BJ (cell line): ENCODE data around the gene TGM2. TPM values are rescaled to one million over a fixed set of nuclear protein-coding genes. Genes with fewer than 3 reads are reported as not detected.

ENCODE experiments used
- CTCF ChIA-PET: fragments of 350-600 bp; formaldehyde crosslinking; extraction: SDS; loops from one replicate; lab custom pipeline; 2021; ENCODE audit warnings: antibody characterized with exemption, inconsistent platforms; lab: Yijun Ruan, JAX
- POLR2A ChIA-PET: fragments of 300-600 bp; sonication (Branson Sonifier 250); formaldehyde crosslinking; extraction: SDS; loops from one replicate; lab custom pipeline; 2021; ENCODE audit warnings: antibody characterized with exemption; lab: Charles Lee
- DNase-seq: peaks from one replicate; pipeline ENCODE4 v3.0.0-alpha.2; 2011; ENCODE audit warnings: low read depth
- H3K27me3 ChIP-seq: 2 replicates; pipeline ENCODE4 v1.6.0; 2011; ENCODE audit warnings: low read length; ENCODE audit not compliant: control insufficient read depth, insufficient read depth
- H3K36me3 ChIP-seq: 2 replicates; pipeline ENCODE4 v1.5.1; 2011; ENCODE audit warnings: low read length; ENCODE audit not compliant: control insufficient read depth, insufficient read depth
- H3K4me3 ChIP-seq: 2 replicates; pipeline ENCODE4 v1.5.1; 2011; ENCODE audit warnings: low read depth, mild to moderate bottlenecking, control low read depth, low read length
- polyA plus RNA-seq: library from polyadenylated mRNA; depleted of rRNA; stranded (reverse); fragments of >200 nt; gene quantifications from 2 replicates; pipeline ENCODE4 v1.2.3, GENCODE V29; 2011
- TF ChIP-seq, protein P1 (sequence below): IDR thresholded peaks from 2 replicates; pipeline ENCODE4 v1.5.1; 2011; ENCODE audit warnings: low read depth, mild to moderate bottlenecking, control low read depth, inconsistent platforms, low read length, moderate library complexity; ENCODE audit not compliant: insufficient read depth

TGM2 gene
- polyA plus RNA-seq, 1 experiment = 397 TPM

DNA sequence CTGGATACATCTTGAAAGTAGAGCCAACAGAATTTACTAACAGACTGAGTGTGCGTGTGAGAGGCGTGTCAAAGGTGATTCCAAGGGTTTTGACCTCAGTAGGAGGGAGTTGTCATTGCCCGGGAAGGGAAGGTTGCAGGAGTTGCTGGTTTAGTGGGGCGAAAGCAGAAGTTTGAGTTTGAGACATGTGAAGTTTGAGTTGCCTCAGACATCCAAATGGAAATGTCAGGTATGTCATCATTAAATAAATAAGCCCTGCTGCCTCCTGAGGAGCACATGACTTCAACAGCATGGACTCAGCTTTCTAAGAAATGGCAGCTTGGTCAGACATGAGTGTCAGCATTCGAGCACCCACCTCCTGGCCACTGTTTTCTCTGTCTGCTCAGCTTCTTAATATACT, 26.6 kb upstream of the TGM2 start:
- no peaks in the 10 kb centered on the region for H3K36me3 ChIP-seq
- TF ChIP-seq, protein P1, sequence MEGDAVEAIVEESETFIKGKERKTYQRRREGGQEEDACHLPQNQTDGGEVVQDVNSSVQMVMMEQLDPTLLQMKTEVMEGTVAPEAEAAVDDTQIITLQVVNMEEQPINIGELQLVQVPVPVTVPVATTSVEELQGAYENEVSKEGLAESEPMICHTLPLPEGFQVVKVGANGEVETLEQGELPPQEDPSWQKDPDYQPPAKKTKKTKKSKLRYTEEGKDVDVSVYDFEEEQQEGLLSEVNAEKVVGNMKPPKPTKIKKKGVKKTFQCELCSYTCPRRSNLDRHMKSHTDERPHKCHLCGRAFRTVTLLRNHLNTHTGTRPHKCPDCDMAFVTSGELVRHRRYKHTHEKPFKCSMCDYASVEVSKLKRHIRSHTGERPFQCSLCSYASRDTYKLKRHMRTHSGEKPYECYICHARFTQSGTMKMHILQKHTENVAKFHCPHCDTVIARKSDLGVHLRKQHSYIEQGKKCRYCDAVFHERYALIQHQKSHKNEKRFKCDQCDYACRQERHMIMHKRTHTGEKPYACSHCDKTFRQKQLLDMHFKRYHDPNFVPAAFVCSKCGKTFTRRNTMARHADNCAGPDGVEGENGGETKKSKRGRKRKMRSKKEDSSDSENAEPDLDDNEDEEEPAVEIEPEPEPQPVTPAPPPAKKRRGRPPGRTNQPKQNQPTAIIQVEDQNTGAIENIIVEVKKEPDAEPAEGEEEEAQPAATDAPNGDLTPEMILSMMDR = no peak
- H3K4me3 ChIP-seq = no peak overlapping the region
- POLR2A ChIA-PET = no interaction called here
- no peak for DNase-seq
- no peaks in the 10 kb centered on the region for H3K27me3 ChIP-seq
- CTCF ChIA-PET = interaction anchor here (0.8 to 1.7 kb wide), 7 partner anchors 14 to 133 kb away, joined by 3 to 9 read pairs (median 3); no protein-coding TSS in a partner anchor

DNA sequence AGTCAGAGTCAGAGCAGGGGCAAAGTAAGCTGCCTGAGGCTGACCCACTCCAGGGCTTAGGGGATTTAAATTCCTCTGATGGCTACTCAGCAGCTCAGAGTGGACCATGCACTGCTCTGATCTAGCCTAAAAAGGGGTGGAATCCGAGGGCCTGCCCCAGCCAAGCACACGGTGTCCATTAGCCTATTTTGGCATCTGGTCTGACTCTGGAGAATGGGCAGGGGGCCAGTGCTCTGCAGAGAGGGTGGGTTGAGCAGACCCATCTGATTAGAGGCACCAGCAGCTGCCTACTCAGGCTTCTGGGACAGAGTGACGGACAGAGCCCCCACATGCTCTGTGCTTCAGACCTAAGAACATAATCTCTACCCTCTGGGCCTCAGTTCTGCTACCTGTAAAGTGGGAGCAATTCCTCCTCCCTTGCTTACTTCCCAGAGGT, 25.9 kb upstream of the TGM2 start:
- no peak for DNase-seq
- Histone ChIP-seq H3K27me3 (no peaks in the 10 kb centered on the region), H3K4me3 (no peak overlapping the region), H3K36me3 (no peaks in the 10 kb centered on the region)
- TF ChIP-seq, protein P1 = no peak
- CTCF ChIA-PET = interaction anchor here (1.0 to 1.7 kb wide), 3 partner anchors 13 to 30 kb away, joined by 3 to 9 read pairs (median 8); no protein-coding TSS in a partner anchor
- POLR2A ChIA-PET = no interaction called here

DNA sequence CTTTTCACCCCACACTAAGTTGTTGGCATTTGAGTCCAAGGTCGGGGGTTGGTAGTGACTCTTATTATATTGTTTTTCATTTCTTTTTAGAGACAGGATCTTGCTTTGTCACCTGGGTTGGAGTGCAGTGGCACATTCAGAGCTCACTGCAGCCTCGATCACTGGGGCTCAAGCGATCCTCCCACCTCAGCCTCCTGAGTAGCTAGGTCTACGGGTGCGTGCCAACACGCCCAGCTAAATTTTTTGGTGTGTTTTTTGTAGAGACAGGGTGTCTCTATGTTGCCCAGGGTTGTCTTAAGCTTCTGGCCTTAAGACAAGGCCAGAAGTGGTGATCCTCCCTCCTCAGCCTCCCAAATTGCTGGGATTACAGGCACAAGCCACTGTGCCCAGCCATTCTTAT, 25.1 kb upstream of the TGM2 start:
- no peaks in the 10 kb centered on the region for H3K36me3 ChIP-seq
- DNase-seq = no peak
- H3K4me3 ChIP-seq = no peak overlapping the region
- no peaks in the 10 kb centered on the region for H3K27me3 ChIP-seq
- ChIA-PET CTCF (interaction anchor here (0.6 to 1.7 kb wide), 7 partner anchors 12 to 117 kb away, joined by 3 to 9 read pairs (median 3); no protein-coding TSS in a partner anchor), POLR2A (no interaction called here)
- TF ChIP-seq, protein P1 = no peak

DNA sequence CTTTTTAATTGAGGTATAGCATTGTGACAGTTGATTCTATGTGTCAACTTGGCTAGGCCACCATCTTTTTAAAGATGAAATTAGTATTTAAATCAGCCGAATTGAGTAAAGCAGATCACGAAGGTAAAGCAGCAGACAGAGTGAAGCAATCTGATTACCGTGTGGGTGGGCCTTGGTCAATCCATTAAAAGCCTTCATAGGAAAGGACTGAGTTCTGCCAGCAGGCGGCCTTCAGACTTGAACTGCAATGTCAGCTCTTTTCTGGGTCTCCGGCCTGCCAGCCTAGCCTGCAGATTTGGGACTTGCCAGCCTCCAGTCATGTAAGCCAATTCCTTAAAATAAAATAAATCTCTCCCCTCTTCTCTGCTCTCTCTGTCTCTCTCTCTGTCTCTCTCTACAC, 22.4 kb upstream of the TGM2 start:
- Histone ChIP-seq H3K36me3 (no peaks in the 10 kb centered on the region), H3K27me3 (no peaks in the 10 kb centered on the region), H3K4me3 (no peak overlapping the region)
- ChIA-PET CTCF (interaction anchor here (0.9 to 1.6 kb wide), 4 partner anchors 9 to 137 kb away, joined by 4 to 9 read pairs (median 4); no protein-coding TSS in a partner anchor), POLR2A (no interaction called here)
- TF ChIP-seq, protein P1 = peak; percentile 29; the same call in 1 of the 2 replicates
- DNase-seq = no peak

DNA sequence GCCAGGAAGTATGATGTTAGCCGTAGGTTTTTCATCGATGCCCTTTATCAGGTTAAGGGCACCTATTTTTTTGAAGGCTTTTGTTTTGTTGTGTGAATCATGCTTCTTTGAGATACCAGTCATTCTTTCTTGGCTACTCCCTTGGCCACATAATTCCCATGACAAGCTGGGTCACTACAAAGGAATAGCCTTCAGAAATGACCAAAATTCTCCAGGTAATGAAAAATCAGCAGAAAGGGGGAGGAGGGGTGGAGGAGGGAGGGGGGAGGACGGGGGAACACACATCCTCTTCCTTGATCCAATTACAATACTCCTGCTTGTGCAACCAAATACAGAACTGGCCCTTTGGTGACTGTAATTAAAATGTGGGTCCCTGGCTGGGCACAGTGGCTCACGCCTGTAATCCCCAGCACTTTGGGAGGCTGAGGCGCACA, 21.7 kb upstream of the TGM2 start:
- Histone ChIP-seq H3K4me3 (no peak overlapping the region), H3K36me3 (no peaks in the 10 kb centered on the region), H3K27me3 (no peaks in the 10 kb centered on the region)
- ChIA-PET CTCF (interaction anchor here (0.9 to 1.6 kb wide), 4 partner anchors 9 to 137 kb away, joined by 4 to 9 read pairs (median 4); no protein-coding TSS in a partner anchor), POLR2A (no interaction called here)
- TF ChIP-seq, protein P1 = no peak
- no peak for DNase-seq
